Gastrocnemius medialis (tissue), 4 donors: ENCODE data around the gene MED13L.

Source experiments
- POLR2A ChIP-seq, 2 donors: fragments of 450-650 bp; IDR thresholded peaks; one replicate each; pipeline ENCODE4 v1.6.1; 2017; ENCODE audit warnings: antibody characterized with exemption in 2 of 2, mild to moderate bottlenecking in 2 of 2, moderate library complexity in 2 of 2
- TF ChIP-seq, protein P1 (sequence below), 5 experiments: fragments of 450-650 bp in 3 of 5; fragments of 200-600 bp in 2 of 5; sonication (generic) in 2 of 5; IDR thresholded peaks in 4 of 5; conservative IDR thresholded peaks in 1 of 5; 1 replicate in 4 of 5; 2 replicates in 1 of 5; pipeline ENCODE4 v1.5.1; 2016 to 2019; ENCODE audit warnings: antibody characterized with exemption in 5 of 5, mild to moderate bottlenecking in 3 of 5, moderate library complexity in 3 of 5

DNA sequence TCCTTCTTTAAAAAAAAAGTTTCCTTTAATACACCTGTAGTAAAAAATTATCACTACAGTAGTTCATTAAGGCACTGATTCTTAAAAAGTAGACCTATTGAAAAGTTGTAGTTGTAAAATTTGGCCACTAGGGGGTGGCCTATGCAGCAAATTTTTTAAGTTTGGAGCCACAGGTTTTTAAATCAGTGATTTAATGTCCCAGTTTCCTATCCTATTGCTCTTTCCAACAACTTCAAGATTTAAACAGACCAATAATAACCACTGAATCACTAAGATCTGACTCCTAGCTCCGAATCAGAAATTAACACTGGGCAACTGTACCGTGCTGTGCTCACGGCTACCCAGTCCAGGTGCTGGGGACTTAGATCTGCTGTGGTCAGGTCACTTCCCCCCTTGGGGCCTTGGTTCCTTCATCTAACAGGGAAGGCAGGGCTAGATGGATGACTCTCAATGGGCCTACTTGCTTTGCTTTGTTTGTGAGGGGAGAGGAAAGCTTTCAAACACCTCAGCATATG lies 279.3 kb downstream of the MED13L start:
- no peak for TF ChIP-seq POLR2A (IDR thresholded peaks at IDR 0.05)
- TF ChIP-seq, protein P1, sequence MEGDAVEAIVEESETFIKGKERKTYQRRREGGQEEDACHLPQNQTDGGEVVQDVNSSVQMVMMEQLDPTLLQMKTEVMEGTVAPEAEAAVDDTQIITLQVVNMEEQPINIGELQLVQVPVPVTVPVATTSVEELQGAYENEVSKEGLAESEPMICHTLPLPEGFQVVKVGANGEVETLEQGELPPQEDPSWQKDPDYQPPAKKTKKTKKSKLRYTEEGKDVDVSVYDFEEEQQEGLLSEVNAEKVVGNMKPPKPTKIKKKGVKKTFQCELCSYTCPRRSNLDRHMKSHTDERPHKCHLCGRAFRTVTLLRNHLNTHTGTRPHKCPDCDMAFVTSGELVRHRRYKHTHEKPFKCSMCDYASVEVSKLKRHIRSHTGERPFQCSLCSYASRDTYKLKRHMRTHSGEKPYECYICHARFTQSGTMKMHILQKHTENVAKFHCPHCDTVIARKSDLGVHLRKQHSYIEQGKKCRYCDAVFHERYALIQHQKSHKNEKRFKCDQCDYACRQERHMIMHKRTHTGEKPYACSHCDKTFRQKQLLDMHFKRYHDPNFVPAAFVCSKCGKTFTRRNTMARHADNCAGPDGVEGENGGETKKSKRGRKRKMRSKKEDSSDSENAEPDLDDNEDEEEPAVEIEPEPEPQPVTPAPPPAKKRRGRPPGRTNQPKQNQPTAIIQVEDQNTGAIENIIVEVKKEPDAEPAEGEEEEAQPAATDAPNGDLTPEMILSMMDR (IDR thresholded peaks at IDR 0.05 in 4 of 5, conservative IDR thresholded peaks at IDR 0.05 in 1 of 5), result peak; percentile 70 to 85 (median 78)
